Endothelial cell of umbilical vein (primary cell): ENCODE measurements around the gene SLC1A7. TPM values are rescaled to one million over a fixed set of nuclear protein-coding genes. Genes with fewer than 3 reads are reported as not detected.

Source experiments
- BruUV-seq: library from RNA; stranded (reverse); fragments of 400-500 nt; replicated peaks from 2 replicates; lab custom pipeline; 2021; lab: Mats Ljungman, UMichigan
- CTCF ChIA-PET: fragments of 300-600, 350-600 bp; sonication (Branson Sonifier 250); formaldehyde crosslinking; loops from one replicate; lab custom pipeline; 2021; ENCODE audit warnings: antibody characterized with exemption, inconsistent platforms; lab: Charles Lee
- POLR2A ChIA-PET: fragments of 300-600, 350-600 bp; sonication (Branson Sonifier 250); formaldehyde crosslinking; loops from one replicate; lab custom pipeline; 2021; ENCODE audit warnings: antibody characterized with exemption, inconsistent platforms; lab: Charles Lee
- DNase-seq: peaks from one replicate; pipeline ENCODE4 v3.0.0-alpha.2; 2011; ENCODE audit warnings: low read depth, low spot score
- FAIRE-seq: peaks from 2 replicates; lab custom pipeline; 2011; peaks lifted over from hg19 to GRCh38; lab: Jason Lieb, UNC
- H2AFZ ChIP-seq: 2 replicates; pipeline ENCODE4 v1.6.0; 2012; ENCODE audit warnings: low read depth, low read length, control low read depth, inconsistent platforms
- H3K27ac ChIP-seq: 2 replicates; pipeline ENCODE4 v1.5.1; 2011; ENCODE audit warnings: low read depth, mild to moderate bottlenecking, control low read depth, low read length, moderate library complexity; ENCODE audit not compliant: insufficient read depth
- H3K27me3 ChIP-seq, 2 experiments: 2 replicates each; pipeline versions ENCODE4 v1.6.0 to v1.6.1; 2011; ENCODE audit warnings: low read length in 2 of 2, mixed read lengths in 1 of 2; ENCODE audit not compliant: control insufficient read depth in 2 of 2, insufficient read depth in 2 of 2
- H3K36me3 ChIP-seq, 2 experiments: 2 replicates in 1 of 2; 3 replicates in 1 of 2; pipeline ENCODE4 v1.5.1; 2011; ENCODE audit warnings: low read length in 2 of 2, mild to moderate bottlenecking in 1 of 2, moderate library complexity in 1 of 2; ENCODE audit not compliant: control insufficient read depth in 2 of 2, insufficient read depth in 2 of 2; ENCODE audit errors: extremely low read depth in 1 of 2
- H3K4me1 ChIP-seq: 3 replicates; pipeline ENCODE4 v1.5.1; 2011; ENCODE audit warnings: mild to moderate bottlenecking, low read length; ENCODE audit not compliant: control insufficient read depth, insufficient read depth; ENCODE audit errors: extremely low read depth
- H3K4me2 ChIP-seq: 2 replicates; pipeline ENCODE4 v1.6.1; 2011; ENCODE audit warnings: low read length, control low read depth, mixed read lengths; ENCODE audit not compliant: insufficient read depth
- H3K4me3 ChIP-seq, 3 experiments: fragments of 200-600 bp in 1 of 3; sonication (generic), shearing (Covaris generic) in 1 of 3; replicated peaks in 1 of 3; 2 replicates each; pipeline ENCODE4 v1.5.1; 2011 to 2016; ENCODE audit warnings: control low read depth in 3 of 3, low read length in 3 of 3, mild to moderate bottlenecking in 2 of 3, inconsistent platforms in 1 of 3, low read depth in 1 of 3, moderate library complexity in 1 of 3; ENCODE audit not compliant: insufficient read depth in 1 of 3
- H3K79me2 ChIP-seq: 2 replicates; pipeline ENCODE4 v1.6.0; 2012; ENCODE audit warnings: low read length, inconsistent platforms; ENCODE audit not compliant: control insufficient read depth, insufficient read depth
- H3K9ac ChIP-seq: replicated peaks from 2 replicates; pipeline ENCODE3; 2011; ENCODE audit warnings: low read length, control low read depth; ENCODE audit not compliant: insufficient read depth; ENCODE audit errors: extremely low read depth
- H3K9me1 ChIP-seq: replicated peaks from 3 replicates; pipeline ENCODE4 v1.6.0; 2011; ENCODE audit warnings: mild to moderate bottlenecking, low read length; ENCODE audit not compliant: control insufficient read depth, insufficient read depth; ENCODE audit errors: extremely low read depth
- H3K9me3 ChIP-seq: replicated peaks from 2 replicates; pipeline ENCODE4 v1.5.1; 2012; ENCODE audit warnings: low read length, inconsistent platforms; ENCODE audit not compliant: control insufficient read depth, insufficient read depth
- H4K20me1 ChIP-seq: replicated peaks from 2 replicates; pipeline ENCODE3; 2011; ENCODE audit warnings: mild to moderate bottlenecking, low read length; ENCODE audit not compliant: control insufficient read depth, insufficient read depth; ENCODE audit errors: extremely low read depth
- EZH2 ChIP-seq: IDR thresholded peaks from 2 replicates; pipeline ENCODE4 v1.6.1; 2012; ENCODE audit warnings: borderline replicate concordance, low read depth, mild to moderate bottlenecking, moderate library complexity, low read length, inconsistent platforms; ENCODE audit not compliant: severe bottlenecking
- FOS ChIP-seq: IDR thresholded peaks from 2 replicates; pipeline ENCODE4 v1.6.1; 2011; ENCODE audit warnings: mild to moderate bottlenecking, low read length, moderate library complexity, borderline replicate concordance; ENCODE audit not compliant: insufficient read depth
- GATA2 ChIP-seq: IDR thresholded peaks from 2 replicates; pipeline ENCODE4 v1.7.0; 2011; ENCODE audit warnings: low read depth, mild to moderate bottlenecking, moderate library complexity, mixed read lengths, low read length; ENCODE audit not compliant: insufficient read length, insufficient read depth
- JUN ChIP-seq: IDR thresholded peaks from 2 replicates; pipeline ENCODE4 v1.6.1; 2011; ENCODE audit warnings: borderline replicate concordance, low read depth; ENCODE audit not compliant: insufficient read length, insufficient read depth
- MYC ChIP-seq: IDR thresholded peaks from one replicate; pipeline ENCODE4 v1.6.1; 2011; ENCODE audit warnings: mild to moderate bottlenecking, low read depth, low read length
- POLR2A ChIP-seq: IDR thresholded peaks from 2 replicates; pipeline ENCODE4 v1.6.1; 2012; ENCODE audit warnings: low read depth, mild to moderate bottlenecking, control low read depth, low read length
- POLR2AphosphoS5 ChIP-seq: IDR thresholded peaks from 2 replicates; pipeline ENCODE4 v1.6.1; 2012; ENCODE audit warnings: low read depth, mild to moderate bottlenecking, control low read depth, low read length, moderate library complexity; ENCODE audit not compliant: insufficient read depth
- dilution Hi-C: fragments of 300-500 bp; cut with MboI; formaldehyde crosslinking; loops from one replicate; pipeline ENCODE4 v1.15.0; 2019; ENCODE audit warnings: low sequenced_read_pairs; ENCODE audit not compliant: extremely low pct_ligation_motif_present
- intact Hi-C: fragments of 100-400 bp; cut with micrococcal nuclease; formaldehyde crosslinking; loops from one replicate; pipeline ENCODE4 v1.10.0; 2022
- polyA plus RNA-seq, 4 experiments: library from polyadenylated mRNA; depleted of rRNA in 3 of 4; stranded (reverse) in 3 of 4; unstranded in 1 of 4; fragments of >200 nt; gene quantifications; 2 replicates each; pipeline versions ENCODE4 v1.2.1 to v1.2.3, GENCODE V29; 2011 to 2012; ENCODE audit warnings: missing spikeins in 1 of 4
- total RNA-seq: library from RNA; stranded (reverse); gene quantifications from 2 replicates; pipeline ENCODE4 v1.2.3, GENCODE V29; 2021
- TF ChIP-seq, protein P1 (sequence below): IDR thresholded peaks from 2 replicates; pipeline ENCODE4 v1.6.1; 2011; ENCODE audit not compliant: insufficient read depth, insufficient read length
- TF ChIP-seq, protein P2 (sequence below), 2 donors: IDR thresholded peaks; 1 replicate in 1 of 2; 2 replicates in 1 of 2; pipeline ENCODE4 v1.5.1; 2011; ENCODE audit warnings: low read length in 2 of 2, mild to moderate bottlenecking in 2 of 2, moderate library complexity in 2 of 2, control low read depth in 1 of 2, inconsistent platforms in 1 of 2, low read depth in 1 of 2; ENCODE audit not compliant: insufficient read depth in 1 of 2; ENCODE audit errors: extremely low read depth in 1 of 2

The SLC1A7 gene
- total and polyA plus RNA-seq, 2 donors (not counting 3 experiments of a cell fraction or from before 2014, with no cell fraction given): not detected

DNA sequence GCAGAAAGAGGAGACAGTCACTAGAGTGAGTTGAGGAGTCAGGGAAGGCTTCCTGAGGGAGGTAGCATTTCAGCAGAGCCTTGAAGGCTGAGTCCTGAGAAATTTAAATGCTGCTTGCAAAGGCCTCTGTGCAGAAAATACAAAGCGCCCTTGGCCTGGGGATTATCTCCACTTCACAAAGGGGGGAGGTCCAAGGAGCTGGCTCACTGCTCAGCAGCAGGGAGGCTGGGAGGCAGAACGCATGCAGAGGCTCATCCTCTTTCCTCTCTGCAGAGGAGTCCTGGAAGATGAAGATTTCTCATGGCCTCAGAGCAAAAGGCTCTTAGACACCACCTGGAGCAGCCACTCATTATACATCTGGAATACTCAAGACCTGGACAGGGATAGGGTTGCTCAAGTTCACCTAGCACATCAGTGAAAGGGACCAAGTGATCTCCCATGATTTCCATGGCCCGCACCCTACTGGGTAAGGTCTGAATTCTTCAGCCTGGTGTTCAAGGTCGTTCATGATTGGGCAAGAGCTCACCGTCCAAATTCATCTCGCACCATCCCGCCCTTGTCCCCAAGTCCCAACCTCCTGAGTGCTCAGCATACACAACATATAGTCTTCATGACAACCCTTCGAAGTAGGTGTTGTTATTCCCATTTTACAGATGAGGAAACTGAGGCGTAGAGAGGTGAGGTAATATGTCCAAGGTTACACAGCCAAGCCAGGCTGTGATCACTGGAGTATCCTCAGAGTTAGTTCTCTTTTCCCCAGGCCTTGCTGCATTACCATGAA lies 9.0 kb downstream of the SLC1A7 start:
- dilution Hi-C loops (no loop called here), intact Hi-C loops (no loop called here)
- H3K9ac ChIP-seq: no peak overlapping the region
- BruUV-seq: no TSS peak
- no peak overlapping the region for H2AFZ ChIP-seq
- TF ChIP-seq FOS (no peak), POLR2AphosphoS5 (no peak), POLR2A (no peak), JUN (no peak), GATA2 (no peak), EZH2 (no peak), MYC (no peak)
- TF ChIP-seq, protein P1, sequence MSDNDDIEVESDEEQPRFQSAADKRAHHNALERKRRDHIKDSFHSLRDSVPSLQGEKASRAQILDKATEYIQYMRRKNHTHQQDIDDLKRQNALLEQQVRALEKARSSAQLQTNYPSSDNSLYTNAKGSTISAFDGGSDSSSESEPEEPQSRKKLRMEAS: no peak
- TF ChIP-seq, protein P2, sequence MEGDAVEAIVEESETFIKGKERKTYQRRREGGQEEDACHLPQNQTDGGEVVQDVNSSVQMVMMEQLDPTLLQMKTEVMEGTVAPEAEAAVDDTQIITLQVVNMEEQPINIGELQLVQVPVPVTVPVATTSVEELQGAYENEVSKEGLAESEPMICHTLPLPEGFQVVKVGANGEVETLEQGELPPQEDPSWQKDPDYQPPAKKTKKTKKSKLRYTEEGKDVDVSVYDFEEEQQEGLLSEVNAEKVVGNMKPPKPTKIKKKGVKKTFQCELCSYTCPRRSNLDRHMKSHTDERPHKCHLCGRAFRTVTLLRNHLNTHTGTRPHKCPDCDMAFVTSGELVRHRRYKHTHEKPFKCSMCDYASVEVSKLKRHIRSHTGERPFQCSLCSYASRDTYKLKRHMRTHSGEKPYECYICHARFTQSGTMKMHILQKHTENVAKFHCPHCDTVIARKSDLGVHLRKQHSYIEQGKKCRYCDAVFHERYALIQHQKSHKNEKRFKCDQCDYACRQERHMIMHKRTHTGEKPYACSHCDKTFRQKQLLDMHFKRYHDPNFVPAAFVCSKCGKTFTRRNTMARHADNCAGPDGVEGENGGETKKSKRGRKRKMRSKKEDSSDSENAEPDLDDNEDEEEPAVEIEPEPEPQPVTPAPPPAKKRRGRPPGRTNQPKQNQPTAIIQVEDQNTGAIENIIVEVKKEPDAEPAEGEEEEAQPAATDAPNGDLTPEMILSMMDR (IDR thresholded peaks at IDR 0.05; ENCODE audit: extremely low read depth in 1 of 2, insufficient read depth in 1 of 2, low read depth in 1 of 2, low read length in 2 of 2): no peak
- no peaks in the 10 kb centered on the region for H3K9me3 ChIP-seq
- H4K20me1 ChIP-seq: no peaks in the 10 kb centered on the region
- no peak overlapping the region for H3K27ac ChIP-seq
- DNase-seq (no peak), FAIRE-seq (no peak)
- peaks cover 0 to 3% of the 10 kb centered on the region in 2 experiments for H3K27me3 ChIP-seq
- no peak overlapping the region for H3K4me3 ChIP-seq
- no peak overlapping the region for H3K4me2 ChIP-seq
- CTCF ChIA-PET: no interaction called here
- no peaks in the 10 kb centered on the region for H3K36me3 ChIP-seq
- H3K9me1 ChIP-seq: no peaks in the 10 kb centered on the region
- POLR2A ChIA-PET: no interaction called here
- no peaks in the 10 kb centered on the region for H3K79me2 ChIP-seq
- no peaks in the 10 kb centered on the region for H3K4me1 ChIP-seq
